Vagina (tissue), 2 donors: ENCODE measurements around the gene PTPN1. TPM values are rescaled to one million over a fixed set of nuclear protein-coding genes. Genes with fewer than 3 reads are reported as not detected.
A peak's percentile ranks its signal among the peaks of the same experiment; 100 is the strongest.

Experiments
- DNase-seq, 2 donors: peaks; one replicate each; pipeline ENCODE4 v3.0.0-alpha.2; 2017; ENCODE audit errors: extremely low spot score in 2 of 2
- H3K27ac ChIP-seq: fragments of 200-600 bp; sonication (generic); one replicate; pipeline ENCODE4 v1.5.1; 2019
- H3K27me3 ChIP-seq: fragments of 200-600 bp; sonication (generic); one replicate; pipeline ENCODE4 v1.5.1; 2019
- H3K36me3 ChIP-seq, 2 donors: fragments of 200-600 bp; sonication (generic); one replicate each; pipeline ENCODE4 v1.5.1; 2017 to 2019
- H3K4me1 ChIP-seq: fragments of 200-600 bp; sonication (generic); one replicate; pipeline ENCODE4 v1.5.1; 2019
- H3K4me3 ChIP-seq, 2 donors: fragments of 200-600 bp; sonication (generic); 1 replicate in 1 of 2; 2 replicates in 1 of 2; pipeline ENCODE4 v1.5.1; 2016 to 2019
- H3K9me3 ChIP-seq: fragments of 200-600 bp; sonication (generic); one replicate; pipeline ENCODE4 v1.5.1; 2019
- POLR2A ChIP-seq, 2 donors: fragments of 450-650 bp; IDR thresholded peaks; one replicate each; pipeline ENCODE4 v1.6.1; 2017; ENCODE audit warnings: antibody characterized with exemption in 2 of 2, mild to moderate bottlenecking in 2 of 2, moderate library complexity in 2 of 2
- POLR2AphosphoS5 ChIP-seq, 2 donors: sonication (generic); formaldehyde crosslinking; IDR thresholded peaks; one replicate each; pipeline ENCODE4 v1.9.0; 2017; ENCODE audit warnings: antibody characterized with exemption in 2 of 2, mild to moderate bottlenecking in 2 of 2, low read depth in 1 of 2; ENCODE audit not compliant: insufficient read depth in 1 of 2
- intact Hi-C: fragments of 100-400 bp; cut with DNase I; formaldehyde crosslinking; loops from one replicate; pipeline ENCODE4 v1.15.1; 2023
- total RNA-seq: library from RNA; depleted of rRNA; stranded (reverse); fragments of >200 nt; gene quantifications from one replicate; pipeline ENCODE4 v1.2.3, GENCODE V29; 2016
- TF ChIP-seq, protein P1 (sequence below), 3 experiments: fragments of 450-650 bp in 2 of 3; fragments of 200-600 bp in 1 of 3; sonication (generic) in 1 of 3; IDR thresholded peaks; one replicate each; pipeline ENCODE4 v1.5.1; 2017 to 2019; ENCODE audit warnings: antibody characterized with exemption in 3 of 3, mild to moderate bottlenecking in 2 of 3, moderate library complexity in 2 of 3

Gene PTPN1
- total RNA-seq, 1 donor from 2014 or later, result 25.3 TPM

DNA sequence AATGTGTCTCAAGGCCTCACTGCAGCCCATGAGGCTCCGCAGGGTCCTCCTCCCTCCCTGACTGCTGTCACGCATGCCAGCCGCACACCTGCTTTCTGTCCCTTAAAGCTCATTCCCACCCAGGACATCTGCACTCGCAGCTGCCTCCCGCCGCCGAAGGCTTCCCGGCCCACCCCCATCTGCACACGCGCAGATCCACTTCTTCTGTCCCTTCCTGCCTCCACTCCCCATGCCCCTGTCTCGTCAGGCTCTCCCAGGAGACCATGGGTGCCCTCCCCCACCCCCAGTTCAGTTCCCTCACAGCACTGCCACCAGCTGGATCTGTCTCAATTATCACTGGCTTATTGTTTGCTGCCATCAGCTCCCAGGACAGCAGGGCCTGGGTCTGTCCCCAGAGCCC lies 118.1 kb downstream of the PTPN1 start:
- intact Hi-C loops, result loop anchor here (10.0 kb wide), 1 partner anchor 86 kb away; no protein-coding TSS in a partner anchor
- Histone ChIP-seq H3K9me3 (no peaks in the 10 kb centered on the region), H3K27ac (no peak overlapping the region), H3K27me3 (no peaks in the 10 kb centered on the region), H3K4me3 (no peak overlapping the region), H3K36me3 (no peaks in the 10 kb centered on the region), H3K4me1 (peaks cover 24% of the 10 kb centered on the region)
- TF ChIP-seq, protein P1, sequence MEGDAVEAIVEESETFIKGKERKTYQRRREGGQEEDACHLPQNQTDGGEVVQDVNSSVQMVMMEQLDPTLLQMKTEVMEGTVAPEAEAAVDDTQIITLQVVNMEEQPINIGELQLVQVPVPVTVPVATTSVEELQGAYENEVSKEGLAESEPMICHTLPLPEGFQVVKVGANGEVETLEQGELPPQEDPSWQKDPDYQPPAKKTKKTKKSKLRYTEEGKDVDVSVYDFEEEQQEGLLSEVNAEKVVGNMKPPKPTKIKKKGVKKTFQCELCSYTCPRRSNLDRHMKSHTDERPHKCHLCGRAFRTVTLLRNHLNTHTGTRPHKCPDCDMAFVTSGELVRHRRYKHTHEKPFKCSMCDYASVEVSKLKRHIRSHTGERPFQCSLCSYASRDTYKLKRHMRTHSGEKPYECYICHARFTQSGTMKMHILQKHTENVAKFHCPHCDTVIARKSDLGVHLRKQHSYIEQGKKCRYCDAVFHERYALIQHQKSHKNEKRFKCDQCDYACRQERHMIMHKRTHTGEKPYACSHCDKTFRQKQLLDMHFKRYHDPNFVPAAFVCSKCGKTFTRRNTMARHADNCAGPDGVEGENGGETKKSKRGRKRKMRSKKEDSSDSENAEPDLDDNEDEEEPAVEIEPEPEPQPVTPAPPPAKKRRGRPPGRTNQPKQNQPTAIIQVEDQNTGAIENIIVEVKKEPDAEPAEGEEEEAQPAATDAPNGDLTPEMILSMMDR (IDR thresholded peaks at IDR 0.05), result no peak
- TF ChIP-seq POLR2A (IDR thresholded peaks at IDR 0.05), result no peak
- no peak for TF ChIP-seq POLR2AphosphoS5 (IDR thresholded peaks at IDR 0.05; ENCODE audit: insufficient read depth in 1 of 2, low read depth in 1 of 2)
- no peak for DNase-seq

DNA sequence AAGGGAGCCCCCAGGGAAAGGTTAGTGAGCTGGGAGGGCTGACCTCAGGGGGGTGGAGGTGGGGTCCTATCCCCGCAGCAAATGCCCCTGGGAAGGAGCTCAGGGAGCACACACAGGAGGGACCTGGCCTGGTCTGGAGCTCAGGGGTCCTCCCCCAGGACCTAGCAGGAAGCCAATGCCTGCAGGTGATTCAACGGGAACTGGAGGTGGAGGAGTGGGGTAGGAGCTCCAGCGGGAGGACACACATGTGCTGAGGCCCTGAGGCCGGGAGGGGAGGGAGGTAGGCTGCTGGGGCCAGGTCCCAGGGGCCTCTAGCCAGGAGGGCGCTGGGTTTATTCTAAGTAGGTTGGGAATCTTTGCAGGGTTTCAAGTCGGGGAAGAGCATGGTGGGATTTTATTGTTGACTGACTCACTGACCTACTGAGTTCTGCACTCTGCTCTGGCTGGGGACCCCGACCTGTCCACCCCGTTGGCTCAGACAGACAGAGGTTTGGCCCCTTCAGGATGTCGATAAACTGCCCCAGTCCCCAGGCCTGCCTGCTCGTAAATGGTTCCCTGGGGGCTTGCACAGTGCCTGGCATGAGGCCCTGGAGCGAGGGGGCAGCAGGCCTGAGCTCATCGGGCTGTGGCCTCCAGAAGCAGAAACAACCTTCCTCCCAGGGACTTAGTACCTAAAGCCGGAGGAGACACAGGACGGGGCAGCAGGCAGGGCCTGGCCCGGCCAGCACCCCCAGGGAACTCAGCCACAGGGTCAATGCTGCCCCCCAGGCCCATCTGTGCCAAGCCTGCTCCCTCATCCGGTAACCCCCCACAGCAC lies 118.9 kb downstream of the PTPN1 start:
- H3K9me3 ChIP-seq, result no peaks in the 10 kb centered on the region
- no peaks in the 10 kb centered on the region for H3K36me3 ChIP-seq
- no peak overlapping the region for H3K4me3 ChIP-seq
- H3K4me1 ChIP-seq, result peaks cover 24% of the 10 kb centered on the region
- no peaks in the 10 kb centered on the region for H3K27me3 ChIP-seq
- no peak for DNase-seq
- intact Hi-C loops, result loop anchor here (10.0 kb wide), 1 partner anchor 86 kb away; no protein-coding TSS in a partner anchor
- no peak for TF ChIP-seq POLR2A (IDR thresholded peaks at IDR 0.05)
- TF ChIP-seq, protein P1 (IDR thresholded peaks at IDR 0.05), result no peak
- TF ChIP-seq POLR2AphosphoS5 (IDR thresholded peaks at IDR 0.05; ENCODE audit: insufficient read depth in 1 of 2, low read depth in 1 of 2), result no peak
- H3K27ac ChIP-seq, result peak overlapping the region; percentile 1

DNA sequence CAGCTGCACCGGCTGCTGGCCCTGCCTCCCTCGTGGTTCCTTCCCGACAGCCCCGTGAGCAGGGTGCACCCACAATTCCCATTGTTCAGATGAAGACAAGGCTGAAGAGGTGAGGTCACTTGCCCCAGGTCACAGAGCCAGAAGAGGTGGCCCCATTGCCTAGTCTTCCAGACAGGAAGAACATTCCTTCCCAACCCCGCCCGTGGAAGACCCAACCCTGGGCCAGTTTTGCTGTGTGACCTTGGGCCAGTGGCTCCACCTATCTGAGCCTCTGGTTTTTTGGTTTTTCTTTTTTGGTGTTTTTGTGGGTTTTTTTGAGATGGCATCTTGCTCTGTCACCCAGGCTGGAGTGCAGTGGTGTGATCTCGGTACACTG lies 119.5 kb downstream of the PTPN1 start:
- Histone ChIP-seq H3K4me3 (no peak overlapping the region), H3K4me1 (peaks cover 24% of the 10 kb centered on the region), H3K27ac (peak overlapping the region; percentile 1), H3K9me3 (no peaks in the 10 kb centered on the region), H3K36me3 (no peaks in the 10 kb centered on the region), H3K27me3 (no peaks in the 10 kb centered on the region)
- no peak for DNase-seq
- TF ChIP-seq POLR2A (IDR thresholded peaks at IDR 0.05), result no peak
- no peak for TF ChIP-seq POLR2AphosphoS5 (IDR thresholded peaks at IDR 0.05; ENCODE audit: insufficient read depth in 1 of 2, low read depth in 1 of 2)
- TF ChIP-seq, protein P1 (IDR thresholded peaks at IDR 0.05), result no peak
- intact Hi-C loops, result loop anchor here (10.0 kb wide), 1 partner anchor 85 kb away; no protein-coding TSS in a partner anchor

DNA sequence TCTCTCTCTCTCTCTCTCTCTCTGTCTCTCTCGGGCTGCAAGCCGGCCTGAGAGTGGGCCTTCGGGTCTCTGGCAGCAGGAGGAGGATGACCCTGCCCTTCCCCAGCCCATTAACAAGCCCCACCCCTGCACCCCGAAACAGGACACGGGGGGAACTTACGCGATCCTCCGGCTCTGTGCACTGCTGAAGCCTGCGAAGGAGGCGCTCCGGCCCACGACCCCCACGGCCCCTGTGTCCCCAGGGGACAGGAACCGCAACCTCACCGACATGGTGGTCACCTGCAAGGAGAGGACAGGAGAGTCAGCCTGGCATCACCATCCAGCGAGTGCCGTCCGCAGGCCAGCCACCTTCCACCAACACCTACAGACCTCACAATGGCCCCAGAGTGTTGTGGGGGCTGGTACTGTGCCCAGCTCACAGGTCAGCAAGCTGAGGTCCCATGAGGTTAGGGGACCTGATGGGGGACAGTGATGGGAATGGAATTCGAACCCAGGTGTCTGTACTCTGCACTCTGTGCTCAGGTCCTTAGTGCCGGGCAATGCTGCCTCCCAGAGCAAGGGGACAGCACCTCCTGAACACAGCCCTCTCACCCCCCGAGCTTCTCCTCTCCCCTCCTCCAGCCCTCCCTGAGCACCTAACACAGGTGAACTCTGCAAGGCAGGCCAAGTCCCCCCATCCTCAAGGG lies 120.5 kb downstream of the PTPN1 start:
- intact Hi-C loops, result no loop called here
- H3K4me1 ChIP-seq, result peaks cover 25% of the 10 kb centered on the region
- no peaks in the 10 kb centered on the region for H3K9me3 ChIP-seq
- TF ChIP-seq POLR2A (IDR thresholded peaks at IDR 0.05), result no peak
- TF ChIP-seq POLR2AphosphoS5 (IDR thresholded peaks at IDR 0.05; ENCODE audit: insufficient read depth in 1 of 2, low read depth in 1 of 2), result no peak
- TF ChIP-seq, protein P1 (IDR thresholded peaks at IDR 0.05), result no peak
- no peaks in the 10 kb centered on the region for H3K36me3 ChIP-seq
- H3K27me3 ChIP-seq, result no peaks in the 10 kb centered on the region
- H3K27ac ChIP-seq, result no peak overlapping the region
- no peak for DNase-seq
- H3K4me3 ChIP-seq, result no peak overlapping the region
